ENCODE results near the gene TACSTD2.
"Not testable (repeated sequence)": the region's sequence is repeated elsewhere in the genome, so short reads cannot be mapped to it uniquely, and the experiment has no call there.

TACSTD2 gene

DNA sequence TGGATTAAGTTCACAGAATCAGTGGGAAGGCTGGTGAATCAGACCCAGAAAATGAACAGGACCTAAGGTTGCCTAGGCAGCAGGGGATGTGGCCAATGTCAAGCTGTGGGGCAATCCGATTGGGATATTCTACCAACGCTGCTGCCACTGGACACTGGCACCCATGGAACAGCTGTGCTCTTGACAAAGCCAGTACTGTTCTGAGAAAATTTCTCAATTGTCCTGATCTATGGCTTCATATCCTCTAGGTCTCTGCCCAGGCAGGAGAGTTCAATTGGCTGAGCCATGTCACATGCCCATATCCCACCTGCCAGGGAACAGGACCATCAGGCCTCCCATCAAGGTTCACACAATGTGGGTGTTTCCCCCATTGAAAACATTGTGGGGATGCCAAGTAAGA, 6.2 kb downstream of the TACSTD2 start:
- POLR2A ChIA-PET, result no interaction called here
- TF ChIP-seq ELF4 (IDR thresholded peaks at IDR 0.05) (no peak), FOXK2 (IDR thresholded peaks at IDR 0.05) (no peak), BHLHE40 (IDR thresholded peaks at IDR 0.05; ENCODE audit: borderline replicate concordance) (no peak), ARNT (IDR thresholded peaks at IDR 0.05) (no peak), CTBP1 (IDR thresholded peaks at IDR 0.05; ENCODE audit: borderline replicate concordance) (no peak), SP1 (IDR thresholded peaks at IDR 0.05) (no peak), SUZ12 (IDR thresholded peaks at IDR 0.05) (no peak), LEF1 (IDR thresholded peaks at IDR 0.05; ENCODE audit: borderline replicate concordance) (no peak), FOXA1 (IDR thresholded peaks at IDR 0.05) (no peak), NFRKB (IDR thresholded peaks at IDR 0.05) (no peak), L3MBTL2 (conservative IDR thresholded peaks at IDR 0.05) (no peak), FOXM1 (IDR thresholded peaks at IDR 0.05; ENCODE audit: borderline replicate concordance) (no peak), ZNF384 (IDR thresholded peaks at IDR 0.05) (no peak)
- TF ChIP-seq, protein P1, sequence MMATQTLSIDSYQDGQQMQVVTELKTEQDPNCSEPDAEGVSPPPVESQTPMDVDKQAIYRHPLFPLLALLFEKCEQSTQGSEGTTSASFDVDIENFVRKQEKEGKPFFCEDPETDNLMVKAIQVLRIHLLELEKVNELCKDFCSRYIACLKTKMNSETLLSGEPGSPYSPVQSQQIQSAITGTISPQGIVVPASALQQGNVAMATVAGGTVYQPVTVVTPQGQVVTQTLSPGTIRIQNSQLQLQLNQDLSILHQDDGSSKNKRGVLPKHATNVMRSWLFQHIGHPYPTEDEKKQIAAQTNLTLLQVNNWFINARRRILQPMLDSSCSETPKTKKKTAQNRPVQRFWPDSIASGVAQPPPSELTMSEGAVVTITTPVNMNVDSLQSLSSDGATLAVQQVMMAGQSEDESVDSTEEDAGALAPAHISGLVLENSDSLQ (IDR thresholded peaks at IDR 0.05), result no peak
- CTCF ChIA-PET, result no interaction called here
- no peak for DNase-seq (ENCODE audit: extremely low spot score)

DNA sequence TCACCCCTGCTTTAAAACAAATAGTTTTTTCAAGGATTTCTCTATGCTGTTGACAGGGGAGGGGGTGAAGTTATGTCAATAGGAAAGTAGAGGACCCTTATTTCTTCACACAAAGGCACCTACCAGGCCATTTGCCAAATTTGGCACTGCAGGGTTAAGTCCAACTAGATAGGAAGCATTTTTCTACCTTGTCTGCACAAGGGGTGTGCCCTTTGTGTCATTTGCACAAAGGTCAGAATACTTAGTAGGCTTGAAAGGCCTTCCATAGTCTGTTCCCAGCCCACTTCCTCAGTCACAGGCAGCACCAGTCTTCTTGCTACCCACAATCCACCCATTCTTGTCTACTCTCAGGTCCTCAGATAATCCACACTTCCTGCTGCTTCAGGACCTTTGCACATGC, 7.0 kb downstream of the TACSTD2 start:
- TF ChIP-seq ARNT (IDR thresholded peaks at IDR 0.05) (no peak), NFRKB (IDR thresholded peaks at IDR 0.05) (no peak), L3MBTL2 (conservative IDR thresholded peaks at IDR 0.05) (no peak), TARDBP (IDR thresholded peaks at IDR 0.05) (no peak), SP1 (IDR thresholded peaks at IDR 0.05) (no peak), BHLHE40 (IDR thresholded peaks at IDR 0.05; ENCODE audit: borderline replicate concordance) (no peak), FOXM1 (IDR thresholded peaks at IDR 0.05; ENCODE audit: borderline replicate concordance) (no peak), ZNF384 (IDR thresholded peaks at IDR 0.05) (no peak), FOXK2 (IDR thresholded peaks at IDR 0.05) (no peak), ELF4 (IDR thresholded peaks at IDR 0.05) (no peak), FOXA1 (IDR thresholded peaks at IDR 0.05) (no peak), CTBP1 (IDR thresholded peaks at IDR 0.05; ENCODE audit: borderline replicate concordance) (no peak), LEF1 (IDR thresholded peaks at IDR 0.05; ENCODE audit: borderline replicate concordance) (no peak), HDGF (IDR thresholded peaks at IDR 0.05; ENCODE audit: borderline replicate concordance) (no peak), SUZ12 (IDR thresholded peaks at IDR 0.05) (no peak)
- TF ChIP-seq, protein P1 (IDR thresholded peaks at IDR 0.05), result no peak
- no peak for DNase-seq (ENCODE audit: extremely low spot score)
- CTCF ChIA-PET, result no interaction called here
- POLR2A ChIA-PET, result interaction anchor here (0.7 kb wide), 1 partner anchor 273 kb away, joined by 3 read pairs; no protein-coding TSS in a partner anchor

DNA sequence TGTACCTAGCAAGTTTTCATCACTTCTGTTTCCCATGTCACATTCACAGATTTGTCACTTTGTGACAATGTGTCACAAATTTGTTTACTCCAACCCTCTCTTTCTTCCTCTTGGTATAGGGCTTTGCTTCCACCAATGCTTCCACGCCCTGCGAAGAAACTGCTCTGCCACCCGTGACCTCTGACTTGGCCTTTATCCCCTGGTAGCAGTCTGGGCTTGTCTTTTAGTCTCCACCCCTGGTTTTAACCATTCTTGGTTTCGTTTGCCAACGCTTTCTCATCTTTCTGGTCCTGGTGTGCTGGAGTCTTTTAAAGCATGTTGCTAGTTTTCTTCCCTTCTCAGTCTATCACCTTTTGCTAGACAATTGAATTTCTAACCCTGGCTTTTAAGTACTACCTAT, 8.1 kb downstream of the TACSTD2 start:
- ChIA-PET CTCF (no interaction called here), POLR2A (no interaction called here)
- DNase-seq (ENCODE audit: extremely low spot score), result no peak
- TF ChIP-seq SP1 (IDR thresholded peaks at IDR 0.05) (no peak), TARDBP (IDR thresholded peaks at IDR 0.05) (no peak), L3MBTL2 (conservative IDR thresholded peaks at IDR 0.05) (no peak), FOXM1 (IDR thresholded peaks at IDR 0.05; ENCODE audit: borderline replicate concordance) (no peak), BHLHE40 (IDR thresholded peaks at IDR 0.05; ENCODE audit: borderline replicate concordance) (no peak), LEF1 (IDR thresholded peaks at IDR 0.05; ENCODE audit: borderline replicate concordance) (no peak), ZNF384 (IDR thresholded peaks at IDR 0.05) (no peak), HDGF (IDR thresholded peaks at IDR 0.05; ENCODE audit: borderline replicate concordance) (no peak), FOXA1 (IDR thresholded peaks at IDR 0.05) (no peak), NFRKB (IDR thresholded peaks at IDR 0.05) (no peak), CTBP1 (IDR thresholded peaks at IDR 0.05; ENCODE audit: borderline replicate concordance) (no peak), ARNT (IDR thresholded peaks at IDR 0.05) (no peak), FOXK2 (IDR thresholded peaks at IDR 0.05) (no peak), SUZ12 (IDR thresholded peaks at IDR 0.05) (no peak), ELF4 (IDR thresholded peaks at IDR 0.05) (no peak)
- TF ChIP-seq, protein P1 (IDR thresholded peaks at IDR 0.05), result no peak

DNA sequence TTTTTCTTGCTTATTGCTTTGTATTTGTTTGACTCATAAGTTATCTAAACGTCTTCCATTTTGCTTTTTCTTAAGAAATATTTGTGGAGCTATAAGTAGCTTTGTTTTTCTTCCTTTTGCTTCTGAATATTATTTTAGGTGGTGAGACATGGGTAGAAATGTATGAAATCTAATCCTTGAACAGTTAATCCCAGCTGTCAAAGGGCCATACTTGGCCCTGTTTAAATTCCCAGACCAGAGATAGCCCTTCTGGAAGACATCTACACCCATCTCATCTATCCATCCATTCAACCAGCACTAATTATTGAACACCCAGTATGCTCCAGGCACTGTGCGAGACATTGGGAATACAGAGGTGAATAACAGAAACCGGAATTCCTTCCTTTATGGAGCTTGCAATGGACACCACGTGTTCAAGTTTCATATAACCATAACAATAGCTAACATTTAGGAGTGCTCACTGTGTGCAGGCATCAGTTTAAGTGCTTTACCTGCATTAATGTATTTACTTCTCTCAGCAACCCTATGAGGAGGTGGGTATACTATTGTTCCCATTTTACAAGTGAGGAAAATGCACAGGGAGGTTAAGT, 8.7 kb downstream of the TACSTD2 start:
- CTCF ChIA-PET, result interaction anchor here (0.6 to 1.1 kb wide), 3 partner anchors 85 to 1328 kb away, joined by 3 to 4 read pairs (median 3); no protein-coding TSS in a partner anchor
- POLR2A ChIA-PET, result no interaction called here
- DNase-seq (ENCODE audit: extremely low spot score), result no peak
- TF ChIP-seq NFRKB (IDR thresholded peaks at IDR 0.05) (no peak), FOXM1 (IDR thresholded peaks at IDR 0.05; ENCODE audit: borderline replicate concordance) (no peak), TARDBP (IDR thresholded peaks at IDR 0.05) (no peak), LEF1 (IDR thresholded peaks at IDR 0.05; ENCODE audit: borderline replicate concordance) (no peak), ELF4 (IDR thresholded peaks at IDR 0.05) (no peak), FOXK2 (IDR thresholded peaks at IDR 0.05) (no peak), BHLHE40 (IDR thresholded peaks at IDR 0.05; ENCODE audit: borderline replicate concordance) (no peak), L3MBTL2 (conservative IDR thresholded peaks at IDR 0.05) (no peak), CTBP1 (IDR thresholded peaks at IDR 0.05; ENCODE audit: borderline replicate concordance) (no peak)

DNA sequence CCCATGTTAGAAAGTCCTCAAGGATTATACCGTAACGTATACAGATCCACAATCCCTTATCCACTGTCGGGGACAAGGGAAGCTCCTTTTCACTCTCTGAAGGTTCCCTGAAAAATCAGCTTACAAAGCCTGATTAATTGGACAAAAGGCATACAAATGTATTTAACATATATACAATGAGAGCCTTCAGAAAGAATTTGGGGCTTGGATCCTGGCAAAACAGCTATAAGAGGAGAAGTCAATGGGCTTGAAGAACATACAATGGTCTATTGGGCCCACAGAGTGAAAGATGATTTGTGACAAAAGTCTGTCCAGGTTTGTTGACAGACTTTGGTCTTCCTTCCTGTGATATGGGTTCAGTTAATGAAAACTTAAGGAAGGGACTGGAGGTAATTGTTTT, 10.7 kb downstream of the TACSTD2 start:
- no peak for TF ChIP-seq ELF4 (IDR thresholded peaks at IDR 0.05)
- TF ChIP-seq SP1 (IDR thresholded peaks at IDR 0.05), result no peak
- TF ChIP-seq BHLHE40 (IDR thresholded peaks at IDR 0.05; ENCODE audit: borderline replicate concordance), result no peak
- TF ChIP-seq FOXK2 (IDR thresholded peaks at IDR 0.05), result no peak
- no peak for TF ChIP-seq ARNT (IDR thresholded peaks at IDR 0.05)
- TF ChIP-seq FOXA1 (IDR thresholded peaks at IDR 0.05), result no peak
- TF ChIP-seq FOXM1 (IDR thresholded peaks at IDR 0.05; ENCODE audit: borderline replicate concordance), result no peak
- TF ChIP-seq ZNF384 (IDR thresholded peaks at IDR 0.05), result no peak
- no peak for TF ChIP-seq L3MBTL2 (conservative IDR thresholded peaks at IDR 0.05)
- TF ChIP-seq HDGF (IDR thresholded peaks at IDR 0.05; ENCODE audit: borderline replicate concordance), result no peak
- TF ChIP-seq, protein P1 (IDR thresholded peaks at IDR 0.05), result no peak
- no peak for TF ChIP-seq LEF1 (IDR thresholded peaks at IDR 0.05; ENCODE audit: borderline replicate concordance)
- TF ChIP-seq CTBP1 (IDR thresholded peaks at IDR 0.05; ENCODE audit: borderline replicate concordance), result no peak
- no peak for TF ChIP-seq TARDBP (IDR thresholded peaks at IDR 0.05)
- no peak for TF ChIP-seq NFRKB (IDR thresholded peaks at IDR 0.05)
- no peak for TF ChIP-seq SUZ12 (IDR thresholded peaks at IDR 0.05)
- ChIA-PET POLR2A (no interaction called here), CTCF (no interaction called here)
- no peak for DNase-seq (ENCODE audit: extremely low spot score)

DNA sequence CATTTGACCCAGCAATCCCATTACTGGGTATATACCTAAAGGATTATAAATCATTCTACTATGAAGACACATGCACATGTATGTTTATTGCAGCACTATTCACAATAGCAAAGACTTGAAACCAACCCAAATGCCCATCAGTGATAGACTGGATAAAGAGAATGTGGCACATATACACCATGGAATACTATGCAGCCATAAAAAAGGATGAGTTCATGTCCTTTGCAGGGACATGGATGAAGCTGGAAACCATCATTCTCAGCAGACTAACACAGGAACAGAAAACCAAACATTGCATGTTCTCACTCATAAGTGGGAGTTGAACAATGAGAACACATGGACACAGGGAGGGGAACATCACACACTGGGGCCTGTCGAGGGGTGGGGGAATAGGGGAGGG, 13.3 kb downstream of the TACSTD2 start:
- DNase-seq (ENCODE audit: extremely low spot score); POLR2A ChIA-PET; CTCF ChIA-PET: not testable (repeated sequence)

All from HEK293T (cell line).